ENCODE measurements around the gene FBXO31.

FBXO31 gene

GRCh38 chr16:87383505-87384161 is at the start of gene FBXO31:
TSS of gene FBXO31 (minus strand) at chr16:87383776. CDS start at chr16:87383744, 32 bp downstream.
- DNase-seq (ENCODE audit: extremely low read depth in 1 of 2, low read depth in 1 of 2), result peak; percentile 68 to 89

GRCh38 chr16:87432330-87432915 is 48.8 kb upstream of the FBXO31 start:
- DNase-seq (ENCODE audit: extremely low read depth in 1 of 2, low read depth in 1 of 2), result no peak

GRCh38 chr16:87431926-87432325 is 48.4 kb upstream of the FBXO31 start:
- DNase-seq (ENCODE audit: extremely low read depth in 1 of 2, low read depth in 1 of 2), result no peak

GRCh38 chr16:87426423-87427215 is 43.0 kb upstream of the FBXO31 start:
- no peak for DNase-seq (ENCODE audit: extremely low read depth in 1 of 2, low read depth in 1 of 2)

- no peak for DNase-seq (ENCODE audit: extremely low read depth in 1 of 2, low read depth in 1 of 2)
These were observed 42.4 kb upstream of the FBXO31 start for GRCh38 chr16:87425941-87426340.

- no peak for DNase-seq (ENCODE audit: extremely low read depth in 1 of 2, low read depth in 1 of 2)
These were observed 40.7 kb upstream of the FBXO31 start for GRCh38 chr16:87424266-87424665.

- DNase-seq (ENCODE audit: extremely low read depth in 1 of 2, low read depth in 1 of 2), result no peak
These were observed 39.9 kb upstream of the FBXO31 start for GRCh38 chr16:87423429-87423828.

GRCh38 chr16:87422106-87422505 is 38.5 kb upstream of the FBXO31 start:
- no peak for DNase-seq (ENCODE audit: extremely low read depth in 1 of 2, low read depth in 1 of 2)

- no peak for DNase-seq (ENCODE audit: extremely low read depth in 1 of 2, low read depth in 1 of 2)
These were observed 37.7 kb upstream of the FBXO31 start for GRCh38 chr16:87421003-87421912.

GRCh38 chr16:87420026-87421002 is 36.7 kb upstream of the FBXO31 start:
- no peak for DNase-seq (ENCODE audit: extremely low read depth in 1 of 2, low read depth in 1 of 2)

GRCh38 chr16:87418644-87419043 is 35.1 kb upstream of the FBXO31 start:
- DNase-seq (ENCODE audit: extremely low read depth in 1 of 2, low read depth in 1 of 2), result no peak

GRCh38 chr16:87418216-87418615 is 34.6 kb upstream of the FBXO31 start:
- no peak for DNase-seq (ENCODE audit: extremely low read depth in 1 of 2, low read depth in 1 of 2)

GRCh38 chr16:87417528-87417910 is 33.9 kb upstream of the FBXO31 start:
- DNase-seq (ENCODE audit: extremely low read depth in 1 of 2, low read depth in 1 of 2), result no peak

GRCh38 chr16:87416826-87417527 is 33.4 kb upstream of the FBXO31 start:
- DNase-seq (ENCODE audit: extremely low read depth in 1 of 2, low read depth in 1 of 2), result peak in 1 of 2 donors; percentile 8

GRCh38 chr16:87415441-87415840 is 31.9 kb upstream of the FBXO31 start:
- no peak for DNase-seq (ENCODE audit: extremely low read depth in 1 of 2, low read depth in 1 of 2)

- DNase-seq (ENCODE audit: extremely low read depth in 1 of 2, low read depth in 1 of 2), result no peak
These were observed 30.7 kb upstream of the FBXO31 start for GRCh38 chr16:87414251-87414680.

GRCh38 chr16:87412996-87413421 is 29.4 kb upstream of the FBXO31 start:
- no peak for DNase-seq (ENCODE audit: extremely low read depth in 1 of 2, low read depth in 1 of 2)

- no peak for DNase-seq (ENCODE audit: extremely low read depth in 1 of 2, low read depth in 1 of 2)
These were observed 28.9 kb upstream of the FBXO31 start for GRCh38 chr16:87412371-87412995.

Measured in activated CD8-positive, alpha-beta memory T cell treated with anti-CD3 and anti-CD28 coated beads for 1 hour (primary cell).